ENCODE measurements around the gene LTBP1. TPM values are rescaled to one million over a fixed set of nuclear protein-coding genes. Genes with fewer than 3 reads are reported as not detected.
A peak's percentile ranks its signal among the peaks of the same experiment; 100 is the strongest.

The LTBP1 gene
- total and polyA plus RNA-seq, 2 experiments from 2014 or later, result 216 to 509 TPM

- peaks cover 4% of the 10 kb centered on the region for H3K4me1 ChIP-seq (ENCODE audit: low read depth)
- TF ChIP-seq, protein P1, sequence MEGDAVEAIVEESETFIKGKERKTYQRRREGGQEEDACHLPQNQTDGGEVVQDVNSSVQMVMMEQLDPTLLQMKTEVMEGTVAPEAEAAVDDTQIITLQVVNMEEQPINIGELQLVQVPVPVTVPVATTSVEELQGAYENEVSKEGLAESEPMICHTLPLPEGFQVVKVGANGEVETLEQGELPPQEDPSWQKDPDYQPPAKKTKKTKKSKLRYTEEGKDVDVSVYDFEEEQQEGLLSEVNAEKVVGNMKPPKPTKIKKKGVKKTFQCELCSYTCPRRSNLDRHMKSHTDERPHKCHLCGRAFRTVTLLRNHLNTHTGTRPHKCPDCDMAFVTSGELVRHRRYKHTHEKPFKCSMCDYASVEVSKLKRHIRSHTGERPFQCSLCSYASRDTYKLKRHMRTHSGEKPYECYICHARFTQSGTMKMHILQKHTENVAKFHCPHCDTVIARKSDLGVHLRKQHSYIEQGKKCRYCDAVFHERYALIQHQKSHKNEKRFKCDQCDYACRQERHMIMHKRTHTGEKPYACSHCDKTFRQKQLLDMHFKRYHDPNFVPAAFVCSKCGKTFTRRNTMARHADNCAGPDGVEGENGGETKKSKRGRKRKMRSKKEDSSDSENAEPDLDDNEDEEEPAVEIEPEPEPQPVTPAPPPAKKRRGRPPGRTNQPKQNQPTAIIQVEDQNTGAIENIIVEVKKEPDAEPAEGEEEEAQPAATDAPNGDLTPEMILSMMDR (IDR thresholded peaks at IDR 0.05; ENCODE audit: low read depth, low read length), result no peak
- no peaks in the 10 kb centered on the region for H3K36me3 ChIP-seq
- H3K27me3 ChIP-seq, result no peaks in the 10 kb centered on the region
- no peaks in the 10 kb centered on the region for H3K9me3 ChIP-seq (ENCODE audit: low read depth)
- no peak overlapping the region for H3K4me3 ChIP-seq
- no peak for DNase-seq (ENCODE audit: low read depth in 1 of 2, low spot score in 1 of 2)
- no peak overlapping the region for H3K27ac ChIP-seq
Observed at GRCh38 chr2:32932825-32933755, 13.7 kb upstream of the LTBP1 start.

DNA sequence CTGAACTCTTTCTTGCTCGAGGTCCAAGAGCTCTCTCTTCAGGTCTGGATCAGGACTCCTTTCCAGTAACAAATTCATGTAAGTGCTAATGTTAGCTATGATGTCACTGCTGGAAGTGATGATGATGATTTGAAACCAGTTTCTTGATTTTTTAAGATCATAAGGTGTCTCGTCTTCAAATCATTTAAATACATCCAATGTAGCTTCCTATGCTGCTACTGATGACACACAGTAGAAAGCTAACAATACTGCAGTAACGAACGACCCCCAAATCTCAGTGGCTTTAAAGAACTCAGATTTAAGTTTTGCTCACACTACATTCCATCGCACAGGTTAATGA lies 13.0 kb upstream of the LTBP1 start:
- no peak overlapping the region for H3K4me3 ChIP-seq
- H3K27me3 ChIP-seq, result no peaks in the 10 kb centered on the region
- no peak for DNase-seq (ENCODE audit: low read depth in 1 of 2, low spot score in 1 of 2)
- H3K36me3 ChIP-seq, result no peaks in the 10 kb centered on the region
- no peaks in the 10 kb centered on the region for H3K9me3 ChIP-seq (ENCODE audit: low read depth)
- TF ChIP-seq, protein P1 (IDR thresholded peaks at IDR 0.05; ENCODE audit: low read depth, low read length), result no peak
- no peak overlapping the region for H3K27ac ChIP-seq
- peaks cover 11% of the 10 kb centered on the region for H3K4me1 ChIP-seq (ENCODE audit: low read depth)

DNA sequence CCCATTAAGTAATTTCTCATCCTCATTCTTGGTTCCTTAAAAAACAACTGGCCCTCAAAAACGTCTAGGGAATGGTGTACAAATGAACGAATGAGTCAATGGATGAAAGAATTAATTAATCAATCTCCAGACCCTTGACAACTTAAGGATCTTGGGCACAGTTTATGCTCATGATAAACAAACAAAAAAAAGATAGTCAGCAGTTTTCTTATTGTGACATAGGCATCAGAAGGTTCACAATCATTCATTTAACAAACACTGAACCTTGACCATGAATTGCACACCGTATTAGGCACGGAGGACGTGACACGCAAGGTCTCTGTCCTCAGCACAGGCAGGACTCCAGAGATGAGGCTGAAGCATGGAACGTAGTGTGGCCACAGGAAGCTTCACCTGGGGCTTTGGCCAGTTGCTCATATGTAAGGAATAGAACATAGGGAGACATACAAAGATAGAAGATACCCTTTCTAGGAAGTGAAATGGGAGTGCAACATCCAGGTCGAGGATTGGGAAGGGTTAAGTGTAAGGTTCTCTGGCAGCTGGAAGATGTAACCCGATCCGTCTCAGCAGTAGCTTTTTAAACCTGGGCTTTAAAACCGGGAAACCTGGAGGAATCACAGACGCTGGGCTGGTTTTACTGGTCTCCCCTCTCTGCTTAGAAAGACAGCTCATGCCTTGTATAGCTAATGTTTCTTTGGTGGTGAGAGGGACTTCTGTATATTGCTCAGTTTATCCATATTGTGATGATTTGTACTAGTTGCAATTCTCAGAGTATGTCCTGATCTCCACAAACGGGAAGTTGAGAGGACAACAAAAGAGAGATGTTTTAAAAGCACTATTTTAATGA lies 8.9 kb upstream of the LTBP1 start:
- Histone ChIP-seq H3K4me3 (no peak overlapping the region), H3K4me1 (ENCODE audit: low read depth) (peaks cover 18% of the 10 kb centered on the region), H3K27me3 (no peaks in the 10 kb centered on the region), H3K27ac (peak overlapping the region; percentile 21), H3K9me3 (ENCODE audit: low read depth) (no peaks in the 10 kb centered on the region), H3K36me3 (no peaks in the 10 kb centered on the region)
- TF ChIP-seq, protein P1 (IDR thresholded peaks at IDR 0.05; ENCODE audit: low read depth, low read length), result no peak
- DNase-seq (ENCODE audit: low read depth in 1 of 2, low spot score in 1 of 2), result peak; percentile 37 to 56

- Histone ChIP-seq H3K4me1 (ENCODE audit: low read depth) (peaks cover 18% of the 10 kb centered on the region), H3K9me3 (ENCODE audit: low read depth) (no peaks in the 10 kb centered on the region), H3K27ac (no peak overlapping the region), H3K27me3 (no peaks in the 10 kb centered on the region), H3K4me3 (no peak overlapping the region), H3K36me3 (no peaks in the 10 kb centered on the region)
- TF ChIP-seq, protein P1 (IDR thresholded peaks at IDR 0.05; ENCODE audit: low read depth, low read length), result no peak
- no peak for DNase-seq (ENCODE audit: low read depth in 1 of 2, low spot score in 1 of 2)
Observed at GRCh38 chr2:32938934-32939333, 7.8 kb upstream of the LTBP1 start.

DNA sequence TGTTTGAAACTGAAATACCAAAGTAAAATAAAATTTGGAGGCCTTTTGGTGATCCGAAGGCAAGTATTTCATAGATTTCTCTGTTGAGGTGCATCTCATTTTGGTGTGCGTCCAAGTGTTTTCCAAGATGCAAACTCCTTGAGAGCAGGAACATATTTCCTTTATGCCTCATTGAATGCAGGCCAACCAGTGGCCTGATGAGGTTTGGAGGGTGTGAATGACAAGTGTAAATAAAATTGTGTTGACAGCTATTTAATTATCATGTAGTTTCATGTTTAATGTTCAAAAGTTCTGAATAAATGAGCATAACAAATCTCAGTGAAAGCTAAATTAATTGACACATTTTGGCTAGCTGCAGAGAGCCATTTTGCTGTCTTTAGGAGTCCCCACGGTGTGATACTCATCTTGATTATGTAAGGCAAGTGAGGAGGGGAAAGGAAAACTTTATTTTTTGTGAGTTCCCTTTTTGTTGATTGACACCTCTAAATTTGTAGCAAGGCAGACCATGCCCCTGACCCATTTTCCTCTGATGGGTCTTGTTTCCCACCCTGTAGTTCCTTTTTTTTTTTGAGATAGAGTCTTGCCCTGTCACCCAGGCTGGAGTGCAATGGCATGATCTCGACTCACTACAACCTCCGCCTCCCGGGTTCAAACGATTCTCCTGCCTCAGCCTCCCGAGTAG lies 6.3 kb upstream of the LTBP1 start:
- DNase-seq (ENCODE audit: low read depth in 1 of 2, low spot score in 1 of 2), result no peak
- H3K27ac ChIP-seq, result no peak overlapping the region
- TF ChIP-seq, protein P1 (IDR thresholded peaks at IDR 0.05; ENCODE audit: low read depth, low read length), result no peak
- H3K4me3 ChIP-seq, result no peak overlapping the region
- peaks cover 18% of the 10 kb centered on the region for H3K4me1 ChIP-seq (ENCODE audit: low read depth)
- no peaks in the 10 kb centered on the region for H3K9me3 ChIP-seq (ENCODE audit: low read depth)
- H3K27me3 ChIP-seq, result no peaks in the 10 kb centered on the region
- no peaks in the 10 kb centered on the region for H3K36me3 ChIP-seq

Data from cardiac muscle cell (in vitro differentiated cells and primary cell).